T-cell (primary cell): ENCODE data around the gene YRDC. TPM values are rescaled to one million over a fixed set of nuclear protein-coding genes. Genes with fewer than 3 reads are reported as not detected.

ENCODE experiments used
- ATAC-seq, 4 experiments: fragments of 200-7000 bp in 3 of 4; fragments of 150-1000 bp in 1 of 4; cut with Tn5 transposase; replicated peaks in 1 of 4; 1 replicate in 3 of 4; 2 replicates in 1 of 4; pipeline ENCODE4 v1.10.0; 2021; ENCODE audit warnings: moderate library complexity in 3 of 4, mild to moderate bottlenecking in 2 of 4, moderate number of reproducible peaks in 1 of 4
- CTCF ChIA-PET, 2 donors: fragments of 300-600 bp; sonication (Branson Sonifier 250); formaldehyde crosslinking; loops; one replicate each; lab custom pipeline; 2022; ENCODE audit warnings: antibody characterized with exemption in 2 of 2; lab: Charles Lee
- POLR2A ChIA-PET, 2 donors: fragments of 300-600 bp; sonication (Branson Sonifier 250); formaldehyde crosslinking; loops; one replicate each; lab custom pipeline; 2022; ENCODE audit warnings: antibody characterized with exemption in 2 of 2; lab: Charles Lee
- DNase-seq, 35 experiments: peaks; one replicate each; pipeline versions ENCODE4 v3.0.0 to v3.0.0-alpha.2; 2013 to 2023
- H3K27ac ChIP-seq: one replicate; pipeline ENCODE4 v1.5.1; 2013; ENCODE audit warnings: low read length
- H3K27me3 ChIP-seq, 2 experiments: replicated peaks in 1 of 2; 1 replicate in 1 of 2; 2 replicates in 1 of 2; pipeline versions ENCODE4 v1.6.1 to v1.7.0; 2013; ENCODE audit warnings: low read length in 1 of 2, mixed read lengths in 1 of 2; ENCODE audit not compliant: control insufficient read depth in 2 of 2, insufficient read depth in 2 of 2; ENCODE audit errors: extremely low read depth in 1 of 2
- H3K36me3 ChIP-seq, 2 donors: 1 replicate in 1 of 2; 2 replicates in 1 of 2; pipeline versions ENCODE4 v1.6.1 to v1.7.0; 2013; ENCODE audit warnings: low read length in 1 of 2; ENCODE audit not compliant: control insufficient read depth in 2 of 2, insufficient read depth in 1 of 2; ENCODE audit errors: extremely low read depth in 1 of 2
- H3K4me1 ChIP-seq, 2 experiments: 1 replicate in 1 of 2; 2 replicates in 1 of 2; pipeline versions ENCODE4 v1.6.1 to v1.7.0; 2013; ENCODE audit warnings: low read length in 2 of 2, mixed read lengths in 1 of 2; ENCODE audit not compliant: insufficient read depth in 2 of 2, control insufficient read depth in 1 of 2; ENCODE audit errors: extremely low read depth in 1 of 2
- H3K4me3 ChIP-seq, 2 donors: 1 replicate in 1 of 2; 2 replicates in 1 of 2; pipeline versions ENCODE4 v1.5.1 to v1.7.0; 2013; ENCODE audit warnings: mild to moderate bottlenecking in 2 of 2, low read length in 1 of 2, moderate library complexity in 1 of 2; ENCODE audit not compliant: control insufficient read depth in 1 of 2; ENCODE audit errors: extremely low read depth in 1 of 2
- H3K9me3 ChIP-seq: 2 replicates; pipeline ENCODE4 v1.7.0; 2013
- H3K27ac Mint-ChIP-seq, 2 donors: one replicate each; pipeline ENCODE4 v1.8.0; 2020 to 2021; ENCODE audit warnings: mild to moderate bottlenecking in 2 of 2, mixed read lengths in 2 of 2
- H3K27me3 Mint-ChIP-seq, 2 donors: one replicate each; pipeline ENCODE4 v1.8.0; 2021 to 2022; ENCODE audit warnings: mixed read lengths in 2 of 2
- H3K36me3 Mint-ChIP-seq: one replicate; pipeline ENCODE4 v1.8.0; 2021; ENCODE audit warnings: mixed read lengths
- H3K4me1 Mint-ChIP-seq, 3 donors: one replicate each; pipeline ENCODE4 v1.8.0; 2020 to 2022; ENCODE audit warnings: mixed read lengths in 3 of 3, mild to moderate bottlenecking in 1 of 3
- H3K4me3 Mint-ChIP-seq, 3 donors: one replicate each; pipeline ENCODE4 v1.8.0; 2020 to 2022; ENCODE audit warnings: mild to moderate bottlenecking in 3 of 3, mixed read lengths in 3 of 3, moderate library complexity in 3 of 3
- H3K9me3 Mint-ChIP-seq, 3 donors: one replicate each; pipeline ENCODE4 v1.8.0; 2020 to 2022; ENCODE audit warnings: mixed read lengths in 3 of 3
- WGBS: methylation state at CpG from one replicate; pipeline ENCODE4 v1.1.5; 2013; ENCODE audit warnings: missing lambda C conversion rate; ENCODE audit not compliant: insufficient coverage; 5-methylcytosine and 5-hydroxymethylcytosine counted together
- total RNA-seq, 35 experiments: library from RNA in 6 of 35; stranded (reverse) in 6 of 35; fragments of 120-200 nt in 1 of 35; gene quantifications; one replicate each; pipeline versions ENCODE4 v1.2.1 to v1.2.4 and lab custom pipeline; 2013 to 2026

YRDC gene
- total RNA-seq, 5 donors from 2014 or later (not counting 1 experiment from before 2014, with no cell fraction given) = 16.0 to 28.2 (median 18.4) TPM

DNA sequence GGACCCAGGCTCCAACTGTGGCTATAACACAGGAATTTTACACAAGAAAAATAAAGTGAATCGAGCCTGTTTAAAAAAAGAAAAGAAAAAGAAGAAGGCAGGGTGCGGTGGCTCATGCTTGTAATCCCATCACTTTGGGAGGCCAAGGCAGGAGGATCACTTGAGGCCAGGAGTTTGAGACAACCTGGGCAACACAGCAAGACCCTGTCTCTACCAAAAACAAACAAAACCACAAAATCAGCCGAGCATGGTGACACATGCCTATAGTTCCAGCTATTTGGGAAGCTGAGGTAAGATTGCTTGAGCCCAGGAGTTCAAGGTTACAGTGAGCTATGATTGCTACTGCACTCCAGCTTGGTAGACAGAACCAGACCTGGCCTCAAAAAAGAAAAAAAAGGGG is 33.6 kb upstream of the YRDC start:
- ATAC-seq (no peak), DNase-seq (no peak)
- Mint-ChIP-seq H3K27ac (no peak overlapping the region), H3K36me3 (peaks cover 28% of the 10 kb centered on the region), H3K9me3 (no peaks in the 10 kb centered on the region), H3K4me3 (no peak overlapping the region), H3K4me1 (peaks cover 17 to 25% (median 19%) of the 10 kb centered on the region in 3 donors), H3K27me3 (no peaks in the 10 kb centered on the region)
- ChIA-PET CTCF (no interaction called here), POLR2A (no interaction called here)
- no peaks in the 10 kb centered on the region for H3K9me3 ChIP-seq
- H3K27me3 ChIP-seq = no peaks in the 10 kb centered on the region
- H3K4me3 ChIP-seq = no peak overlapping the region
- peaks cover 0 to under 1% of the 10 kb centered on the region in 2 experiments for H3K4me1 ChIP-seq
- H3K27ac ChIP-seq = no peak overlapping the region
- 80% methylated on average over 1 of the region's 3 CpGs for WGBS
- H3K36me3 ChIP-seq = peaks cover 0 to 37% of the 10 kb centered on the region in 2 donors

DNA sequence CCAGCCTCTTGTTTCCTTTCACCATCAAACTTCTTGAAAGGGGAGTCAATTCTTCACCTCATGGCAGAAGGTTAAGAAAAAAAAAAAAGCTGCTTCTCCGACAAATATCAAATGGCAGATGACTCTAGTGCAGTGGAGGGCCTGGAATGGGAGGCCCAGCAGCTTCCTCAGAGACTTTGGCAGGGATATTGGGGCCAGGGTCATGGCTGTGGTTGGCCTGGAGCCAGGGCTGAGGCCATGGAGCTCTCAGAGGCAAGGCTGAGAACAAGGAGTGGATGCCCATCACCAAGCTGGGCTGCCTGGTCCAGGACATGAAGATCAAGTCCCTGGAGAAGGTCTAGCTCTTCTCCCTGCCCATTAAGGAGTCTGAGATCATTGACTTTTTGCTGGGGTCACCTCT is 32.7 kb upstream of the YRDC start:
- ChIA-PET CTCF (interaction anchor here in 1 of 2 donors (0.6 kb wide), 1 partner anchor 10 kb away, joined by 3 read pairs; no protein-coding TSS in a partner anchor), POLR2A (no interaction called here)
- peaks cover 35% of the 10 kb centered on the region for H3K36me3 Mint-ChIP-seq
- 100% methylated on average over 1 of the region's 1 CpG for WGBS
- no peak overlapping the region for H3K27ac Mint-ChIP-seq
- Histone ChIP-seq H3K27me3 (no peaks in the 10 kb centered on the region), H3K36me3 (peaks cover 0 to 40% of the 10 kb centered on the region in 2 donors), H3K27ac (no peak overlapping the region), H3K9me3 (no peaks in the 10 kb centered on the region), H3K4me3 (no peak overlapping the region), H3K4me1 (no peaks in the 10 kb centered on the region)
- ATAC-seq (no peak), DNase-seq (no peak)
- no peaks in the 10 kb centered on the region for H3K9me3 Mint-ChIP-seq
- no peaks in the 10 kb centered on the region for H3K27me3 Mint-ChIP-seq
- no peak overlapping the region for H3K4me3 Mint-ChIP-seq
- H3K4me1 Mint-ChIP-seq = peaks cover 9 to 18% (median 14%) of the 10 kb centered on the region in 3 donors

DNA sequence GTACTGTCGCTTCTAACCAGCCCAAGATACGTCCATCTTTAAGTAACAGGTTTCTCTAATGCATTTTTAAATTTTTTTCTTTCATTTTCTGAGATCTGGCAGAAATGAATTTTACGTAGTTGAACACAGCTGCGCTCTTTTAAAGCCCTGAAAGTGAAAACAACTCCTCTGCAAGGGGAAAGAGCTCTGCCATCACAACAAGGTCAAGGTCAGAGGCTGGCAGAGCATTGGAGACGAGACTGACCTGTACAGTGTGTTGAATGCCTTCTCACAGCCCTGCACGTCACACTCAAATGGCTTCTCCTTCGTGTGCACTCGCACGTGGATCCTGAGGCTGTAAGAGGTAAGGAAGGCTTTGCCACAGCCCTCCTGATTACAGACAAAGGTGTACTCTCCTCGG is 31.7 kb upstream of the YRDC start:
- ChIA-PET CTCF (no interaction called here), POLR2A (no interaction called here)
- Histone ChIP-seq H3K27ac (no peak overlapping the region), H3K36me3 (peaks cover 0 to 50% of the 10 kb centered on the region in 2 donors), H3K4me3 (no peak overlapping the region), H3K27me3 (no peaks in the 10 kb centered on the region), H3K9me3 (no peaks in the 10 kb centered on the region), H3K4me1 (no peaks in the 10 kb centered on the region)
- Mint-ChIP-seq H3K27me3 (no peaks in the 10 kb centered on the region), H3K4me1 (peaks cover under 1 to 9% (median 8%) of the 10 kb centered on the region in 3 donors), H3K9me3 (no peaks in the 10 kb centered on the region), H3K4me3 (no peak overlapping the region), H3K27ac (no peak overlapping the region), H3K36me3 (peaks cover 38% of the 10 kb centered on the region)
- WGBS = 100% methylated on average over 2 of the region's 10 CpGs
- ATAC-seq (no peak), DNase-seq (no peak)

DNA sequence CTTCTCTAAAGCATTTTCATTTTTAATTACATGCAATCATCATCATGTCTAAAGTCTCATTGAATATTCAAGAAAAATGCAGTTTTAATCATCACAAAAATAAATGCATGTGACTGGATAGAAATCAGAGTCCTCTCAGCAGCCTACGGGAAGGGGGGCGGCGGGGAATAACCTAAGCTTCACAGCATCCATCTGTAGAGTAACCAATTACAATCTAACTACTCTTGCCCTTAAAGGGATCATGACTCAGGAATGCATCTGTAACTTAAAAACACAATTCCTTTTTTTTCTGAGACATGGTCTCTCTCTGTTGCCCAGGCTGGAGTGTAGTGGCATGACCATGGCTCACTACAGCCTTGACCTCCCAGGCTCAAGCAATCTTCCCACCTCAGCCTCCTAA is 28.8 kb upstream of the YRDC start:
- DNase-seq = no peak
- no peak for ATAC-seq
- Histone ChIP-seq H3K9me3 (no peaks in the 10 kb centered on the region), H3K4me1 (no peaks in the 10 kb centered on the region), H3K36me3 (peaks cover 4 to 71% of the 10 kb centered on the region in 2 donors), H3K27ac (no peak overlapping the region), H3K27me3 (no peaks in the 10 kb centered on the region), H3K4me3 (no peak overlapping the region)
- H3K9me3 Mint-ChIP-seq = no peaks in the 10 kb centered on the region
- H3K27ac Mint-ChIP-seq = no peak overlapping the region
- ChIA-PET POLR2A (no interaction called here), CTCF (no interaction called here)
- H3K27me3 Mint-ChIP-seq = no peaks in the 10 kb centered on the region
- H3K4me1 Mint-ChIP-seq = no peaks in the 10 kb centered on the region
- no peak overlapping the region for H3K4me3 Mint-ChIP-seq
- peaks cover 52% of the 10 kb centered on the region for H3K36me3 Mint-ChIP-seq
- 67% methylated on average over 3 of the region's 3 CpGs for WGBS

DNA sequence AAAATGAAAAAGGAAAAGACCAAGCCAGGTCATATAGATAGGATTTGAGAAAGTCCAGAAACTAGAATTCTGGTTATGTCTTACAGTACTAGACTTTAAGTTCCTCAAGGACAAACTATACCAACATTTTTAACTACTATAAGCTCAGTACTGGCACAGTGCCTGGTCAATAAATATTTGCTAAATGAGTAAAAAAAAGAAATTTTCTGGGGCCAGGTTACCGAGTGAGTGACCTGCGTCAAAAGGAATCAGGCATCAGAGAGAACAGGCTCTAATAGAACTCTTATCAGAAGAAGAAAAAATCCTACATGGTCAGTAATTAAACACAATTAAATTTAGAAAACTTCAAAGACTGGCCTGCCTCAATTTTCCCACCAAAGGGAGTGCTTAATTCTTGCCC is 23.8 kb upstream of the YRDC start:
- ATAC-seq (no peak), DNase-seq (no peak)
- Mint-ChIP-seq H3K36me3 (peaks cover 57% of the 10 kb centered on the region), H3K4me3 (no peak overlapping the region), H3K27me3 (no peaks in the 10 kb centered on the region), H3K4me1 (no peaks in the 10 kb centered on the region), H3K27ac (no peak overlapping the region), H3K9me3 (no peaks in the 10 kb centered on the region)
- WGBS = 100% methylated on average over 1 of the region's 2 CpGs
- H3K27ac ChIP-seq = no peak overlapping the region
- CTCF ChIA-PET = interaction anchor here in 1 of 2 donors (0.6 kb wide), 1 partner anchor 170 kb away, joined by 4 read pairs; no protein-coding TSS in a partner anchor
- H3K36me3 ChIP-seq = peaks cover 6 to 65% of the 10 kb centered on the region in 2 donors
- POLR2A ChIA-PET = no interaction called here
- H3K27me3 ChIP-seq = no peaks in the 10 kb centered on the region
- H3K4me3 ChIP-seq = no peak overlapping the region
- no peaks in the 10 kb centered on the region for H3K4me1 ChIP-seq
- no peaks in the 10 kb centered on the region for H3K9me3 ChIP-seq

DNA sequence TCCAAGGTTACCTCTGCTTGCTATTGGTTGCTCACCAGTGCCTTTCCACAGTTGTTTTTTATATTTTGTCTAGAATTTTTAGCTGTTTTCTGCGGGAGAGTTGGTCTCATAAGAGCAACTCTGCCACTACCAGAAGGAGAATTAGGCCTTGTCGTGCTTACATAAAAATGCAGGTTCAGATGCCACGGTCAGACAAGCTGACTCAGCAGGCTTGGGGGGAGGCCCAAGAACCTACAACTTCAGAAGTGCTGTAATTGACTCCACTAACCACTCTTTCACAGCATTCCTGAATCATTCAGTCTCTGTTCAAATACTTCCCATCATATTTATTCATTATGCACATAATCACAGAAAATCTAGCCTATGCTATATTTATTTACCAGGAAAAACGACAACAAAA is 23.1 kb upstream of the YRDC start:
- Mint-ChIP-seq H3K36me3 (peaks cover 52% of the 10 kb centered on the region), H3K27ac (no peak overlapping the region), H3K4me1 (no peaks in the 10 kb centered on the region), H3K27me3 (no peaks in the 10 kb centered on the region), H3K4me3 (no peak overlapping the region), H3K9me3 (no peaks in the 10 kb centered on the region)
- ATAC-seq (no peak), DNase-seq (no peak)
- WGBS = 100% methylated on average over 2 of the region's 4 CpGs
- Histone ChIP-seq H3K4me1 (no peaks in the 10 kb centered on the region), H3K4me3 (no peak overlapping the region), H3K36me3 (peaks cover 6 to 66% of the 10 kb centered on the region in 2 donors), H3K27ac (no peak overlapping the region), H3K27me3 (no peaks in the 10 kb centered on the region), H3K9me3 (no peaks in the 10 kb centered on the region)
- ChIA-PET POLR2A (no interaction called here), CTCF (no interaction called here)
